MG63 (cell line): ENCODE results near the gene B9D2. TPM values are rescaled to one million over a fixed set of nuclear protein-coding genes. Genes with fewer than 3 reads are reported as not detected.

Experiments
- DNase-seq: peaks from one replicate; pipeline ENCODE4 v3.0.0-alpha.2; 2020
- H3K27me3 ChIP-seq: fragments of 250-450 bp; sonication (Bioruptor Pico); 2 replicates; pipeline ENCODE4 v1.5.1; 2020; ENCODE audit warnings: mild to moderate bottlenecking, moderate library complexity
- H3K36me3 ChIP-seq: fragments of 250-450 bp; sonication (Bioruptor Pico); 2 replicates; pipeline ENCODE4 v1.5.1; 2020; ENCODE audit warnings: mild to moderate bottlenecking, moderate library complexity
- H3K4me3 ChIP-seq: fragments of 250-450 bp; sonication (Bioruptor Pico); 2 replicates; pipeline ENCODE4 v1.5.1; 2020; ENCODE audit warnings: mild to moderate bottlenecking, moderate library complexity
- H3K9me3 ChIP-seq: fragments of 250-450 bp; sonication (Bioruptor Pico); 2 replicates; pipeline ENCODE4 v1.5.1; 2020; ENCODE audit warnings: mild to moderate bottlenecking, moderate library complexity
- total RNA-seq: library from RNA; depleted of rRNA; stranded (reverse); fragments of >200 nt; shearing (Covaris generic); gene quantifications from 2 replicates; pipeline ENCODE4 v1.2.3, GENCODE V29; 2014; ENCODE audit warnings: low replicate concordance

B9D2 gene
- total RNA-seq, 1 experiment from 2014 or later: 31.0 TPM

DNA sequence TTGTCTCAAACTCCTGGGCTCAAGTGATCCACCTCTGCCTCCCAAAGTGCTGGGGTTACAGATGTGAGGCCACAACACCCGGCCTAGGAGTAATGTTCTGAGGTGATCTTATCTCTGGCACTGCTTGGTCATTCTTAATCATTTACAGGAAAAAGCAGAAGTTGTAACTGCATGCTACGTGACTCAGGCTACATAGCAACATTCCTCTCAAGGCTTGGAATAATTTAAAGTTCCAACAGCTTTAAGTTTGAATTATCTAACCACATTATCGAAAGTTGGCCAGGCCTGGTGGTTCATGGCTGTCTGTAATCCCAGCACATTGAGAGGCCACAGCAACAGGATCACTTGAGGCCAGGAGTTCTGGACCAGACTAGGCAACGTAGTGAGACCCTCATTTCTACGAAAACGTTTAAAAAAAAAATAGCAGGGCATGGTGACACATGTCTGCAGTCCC, 3.9 kb upstream of the B9D2 start:
- H3K9me3 ChIP-seq: no peaks in the 10 kb centered on the region
- peak; percentile 73 for DNase-seq
- no peak overlapping the region for H3K4me3 ChIP-seq
- H3K27me3 ChIP-seq: no peaks in the 10 kb centered on the region
- H3K36me3 ChIP-seq: peaks cover 15% of the 10 kb centered on the region

DNA sequence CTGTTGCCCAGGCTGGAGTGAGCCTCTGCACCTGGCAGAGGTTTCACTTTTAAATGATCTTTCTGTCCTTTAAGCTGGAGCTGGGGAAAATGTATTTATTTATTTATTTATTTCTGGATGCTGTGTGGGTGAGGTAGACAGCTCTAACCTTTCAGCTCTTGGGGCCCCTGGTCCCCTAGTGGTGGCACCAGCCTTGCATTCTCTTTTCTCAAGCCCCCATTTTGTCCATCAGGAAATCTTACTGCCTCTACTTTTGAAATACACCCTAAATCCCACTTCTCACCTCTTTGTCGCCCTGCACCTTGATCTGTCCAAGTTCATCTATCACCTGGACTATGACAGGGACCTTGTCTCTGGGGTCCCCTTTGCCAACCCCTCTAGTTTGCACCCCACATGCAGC, 2.1 kb upstream of the B9D2 start:
- DNase-seq: no peak
- Histone ChIP-seq H3K36me3 (peaks cover 16% of the 10 kb centered on the region), H3K27me3 (no peaks in the 10 kb centered on the region), H3K9me3 (no peaks in the 10 kb centered on the region), H3K4me3 (no peak overlapping the region)

DNA sequence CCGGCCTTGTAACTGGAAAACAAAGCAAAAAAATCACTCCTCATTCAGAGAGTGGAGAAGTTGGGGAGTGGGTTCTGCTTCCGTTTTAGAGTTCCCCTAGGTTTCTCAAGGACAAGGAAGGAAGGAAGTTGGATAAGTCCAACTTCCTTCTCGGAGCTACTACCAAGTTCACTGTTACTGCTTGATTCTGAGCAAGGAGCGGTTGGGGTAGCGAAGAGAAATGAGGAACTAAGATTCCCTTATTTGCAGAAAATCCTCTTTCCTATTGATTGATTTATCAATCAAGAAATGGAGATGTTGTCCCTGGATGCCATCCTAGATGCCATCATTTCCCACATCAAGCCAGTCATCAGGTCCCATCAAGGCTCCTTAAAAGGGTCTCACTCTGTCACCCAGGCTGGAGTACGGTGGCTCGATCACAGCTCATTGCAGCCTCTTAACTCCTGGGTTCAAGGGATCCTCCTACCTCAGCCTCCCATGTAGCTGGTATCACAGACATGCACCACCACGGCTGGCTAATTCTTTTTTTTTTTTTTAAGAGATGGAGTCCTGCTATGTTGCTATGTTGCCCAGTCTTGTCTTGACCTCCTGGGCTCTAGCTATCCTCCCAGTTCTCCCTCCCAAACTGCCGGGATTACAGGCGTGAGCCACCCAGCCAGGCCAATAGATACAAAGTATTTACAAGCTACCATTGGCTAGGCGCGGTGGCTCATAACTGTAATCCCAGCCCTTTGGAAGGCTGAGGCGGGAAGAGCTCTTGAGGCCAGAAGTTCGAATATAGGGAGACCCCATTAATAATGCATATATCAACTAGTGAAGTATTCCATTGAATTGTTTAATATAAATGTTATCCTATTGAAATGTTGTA, 809 bp upstream of the B9D2 start:
- DNase-seq: no peak
- H3K36me3 ChIP-seq: peaks cover 21% of the 10 kb centered on the region
- no peaks in the 10 kb centered on the region for H3K27me3 ChIP-seq
- H3K4me3 ChIP-seq: peak overlapping the region; percentile 83
- no peaks in the 10 kb centered on the region for H3K9me3 ChIP-seq

DNA sequence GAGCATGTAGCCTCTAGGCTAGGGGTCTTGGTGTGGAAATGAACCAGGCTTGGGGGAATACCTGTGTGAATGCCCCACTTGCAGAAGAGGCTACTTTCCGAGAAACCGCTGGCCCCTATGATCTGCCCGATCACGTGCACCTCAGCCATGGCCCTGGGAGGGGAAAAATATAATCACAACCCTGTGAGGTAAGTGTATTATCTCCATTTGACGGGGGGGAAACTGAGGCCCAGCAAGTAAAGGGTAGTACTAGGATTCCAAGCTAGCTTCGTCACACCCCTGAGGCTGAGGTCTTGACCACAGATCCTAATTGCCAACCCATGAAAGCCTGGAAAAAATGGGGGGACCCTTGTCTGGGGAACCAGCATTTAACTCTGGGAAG, 587 bp downstream of the B9D2 start:
- peak overlapping the region; percentile 83 for H3K4me3 ChIP-seq
- peaks cover 21% of the 10 kb centered on the region for H3K36me3 ChIP-seq
- H3K9me3 ChIP-seq: no peaks in the 10 kb centered on the region
- no peak for DNase-seq
- no peaks in the 10 kb centered on the region for H3K27me3 ChIP-seq

DNA sequence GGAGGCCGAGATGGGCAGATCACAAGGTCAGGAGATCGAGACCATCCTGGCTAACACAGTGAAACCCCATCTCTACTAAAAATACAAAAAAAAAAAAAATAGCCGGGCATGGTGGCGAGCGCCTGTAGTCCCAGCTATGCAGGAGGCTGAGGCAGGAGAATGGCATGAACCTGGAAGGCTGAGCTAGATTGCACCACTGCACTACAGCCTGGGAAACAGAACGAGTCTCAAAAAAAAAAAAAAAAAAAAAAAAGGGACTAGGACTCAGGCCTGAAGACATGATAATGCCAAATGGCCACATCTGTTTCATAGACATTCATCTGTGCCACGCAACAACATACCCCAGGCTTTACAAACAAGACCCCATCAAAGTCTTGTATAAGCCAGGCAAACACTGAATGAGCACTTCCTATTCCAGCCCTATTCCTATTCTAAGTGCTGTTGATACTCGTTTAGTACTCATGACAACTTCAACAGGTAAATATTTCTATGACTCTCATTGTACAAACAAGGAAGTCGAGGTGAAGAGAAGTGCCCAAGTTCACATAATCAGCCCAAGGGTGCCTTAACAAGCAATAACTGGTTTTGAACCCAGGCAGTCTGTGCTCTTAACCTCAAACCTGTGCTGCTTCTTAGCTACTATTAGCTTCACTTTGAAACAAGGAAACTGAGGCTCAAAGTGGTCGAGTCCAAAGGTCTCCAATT, 1.7 kb downstream of the B9D2 start:
- Histone ChIP-seq H3K9me3 (no peaks in the 10 kb centered on the region), H3K36me3 (peaks cover 19% of the 10 kb centered on the region), H3K4me3 (no peak overlapping the region), H3K27me3 (no peaks in the 10 kb centered on the region)
- no peak for DNase-seq

DNA sequence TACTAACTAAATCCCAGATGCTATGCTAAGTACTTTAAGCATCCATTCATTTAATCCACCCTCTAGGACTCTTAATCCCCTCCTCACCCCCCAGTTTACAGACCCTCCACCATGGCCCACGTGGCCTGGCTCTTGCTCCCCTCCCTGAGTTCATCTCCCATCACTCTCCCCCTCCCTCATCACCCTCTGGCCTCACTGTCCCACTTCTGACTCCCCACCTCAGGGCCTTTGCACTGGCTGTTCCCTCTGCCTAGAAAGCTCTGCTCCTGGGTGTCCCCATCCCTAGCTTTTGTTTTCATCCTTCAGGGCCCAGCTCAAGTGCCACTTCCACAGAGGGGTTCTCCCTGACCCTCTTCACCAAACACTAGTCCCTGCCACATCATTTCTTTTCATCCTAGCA, 4.2 kb downstream of the B9D2 start:
- Histone ChIP-seq H3K36me3 (peaks cover 13% of the 10 kb centered on the region), H3K27me3 (no peaks in the 10 kb centered on the region), H3K4me3 (no peak overlapping the region), H3K9me3 (no peaks in the 10 kb centered on the region)
- DNase-seq: no peak

DNA sequence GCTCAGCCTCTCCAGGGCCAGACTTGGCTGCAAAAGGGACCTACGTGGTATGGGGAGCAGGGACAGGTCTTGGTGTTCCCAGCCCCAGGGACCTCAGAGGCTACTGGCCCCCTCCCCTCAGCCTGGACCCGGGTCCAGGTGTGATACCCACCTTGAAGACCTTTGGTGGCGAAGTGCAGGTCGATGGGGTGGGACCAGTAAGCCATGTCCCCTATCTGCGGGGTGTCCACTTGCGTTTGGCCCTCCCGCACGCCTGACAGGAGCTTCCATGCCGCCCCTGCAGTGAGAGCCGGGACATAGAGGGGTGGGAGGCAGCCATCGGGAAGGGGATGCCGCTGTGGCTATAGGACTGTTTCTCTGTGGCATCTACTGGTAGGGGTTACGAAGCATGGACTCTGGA, 6.2 kb downstream of the B9D2 start:
- Histone ChIP-seq H3K27me3 (no peaks in the 10 kb centered on the region), H3K9me3 (no peaks in the 10 kb centered on the region), H3K36me3 (peaks cover 12% of the 10 kb centered on the region), H3K4me3 (no peak overlapping the region)
- no peak for DNase-seq

DNA sequence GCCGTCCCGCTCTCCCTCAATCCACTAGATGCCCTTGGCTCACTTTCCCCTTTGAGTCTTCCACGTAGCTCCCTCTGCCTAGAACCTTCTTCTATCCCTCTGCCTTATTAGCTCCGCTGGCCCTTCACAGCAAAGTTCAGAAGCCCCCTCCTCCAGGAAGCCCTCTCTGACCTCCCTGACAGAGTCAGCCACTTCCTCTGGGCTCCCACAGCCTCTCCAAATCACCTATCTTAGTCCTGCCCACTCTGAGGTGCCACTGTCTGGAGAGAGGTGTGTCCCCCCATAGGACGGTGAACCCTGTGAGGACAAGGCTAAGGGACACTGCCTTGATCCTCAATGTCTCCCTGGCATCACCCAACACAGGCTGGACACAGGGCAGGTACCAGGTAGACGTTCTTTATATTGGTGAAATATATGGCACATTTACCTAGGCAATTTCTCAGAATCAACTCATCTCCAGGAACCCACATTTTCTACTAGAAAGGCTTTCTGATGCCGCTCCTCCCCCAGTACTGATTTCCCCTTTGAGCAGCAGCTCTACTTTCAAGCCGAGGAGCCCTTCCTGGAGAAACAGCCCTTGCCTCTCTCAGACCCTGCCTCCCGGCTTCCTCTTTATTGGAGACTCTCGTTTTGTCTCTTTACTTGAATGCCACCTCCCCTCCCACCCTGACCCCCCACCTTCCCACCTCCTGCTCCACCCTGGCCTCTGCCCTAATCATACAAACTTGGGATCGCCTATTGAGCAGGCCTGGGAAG, 6.8 kb downstream of the B9D2 start:
- H3K4me3 ChIP-seq: no peak overlapping the region
- H3K36me3 ChIP-seq: peaks cover 8% of the 10 kb centered on the region
- no peaks in the 10 kb centered on the region for H3K9me3 ChIP-seq
- H3K27me3 ChIP-seq: no peaks in the 10 kb centered on the region
- no peak for DNase-seq

DNA sequence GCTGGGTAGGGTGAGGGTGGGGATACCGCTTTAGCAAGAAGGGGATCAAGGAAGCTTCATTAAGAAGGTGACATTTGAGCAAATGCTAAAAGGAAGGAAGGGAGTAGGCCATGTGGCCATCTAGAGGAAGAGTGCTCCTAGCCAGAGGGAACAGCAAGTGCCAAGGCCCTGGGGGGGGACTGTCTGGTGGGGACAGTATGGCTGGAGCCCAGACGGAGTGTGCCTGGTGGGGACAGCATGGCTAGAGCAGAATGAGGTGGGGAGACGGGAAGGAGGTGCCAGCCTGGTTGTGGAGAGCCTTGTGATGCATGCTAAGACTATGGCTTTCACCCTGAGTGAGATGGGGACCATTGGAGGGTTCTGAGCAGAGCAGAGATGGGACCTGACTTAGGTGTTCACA, 8.1 kb downstream of the B9D2 start:
- H3K4me3 ChIP-seq: no peak overlapping the region
- DNase-seq: no peak

DNA sequence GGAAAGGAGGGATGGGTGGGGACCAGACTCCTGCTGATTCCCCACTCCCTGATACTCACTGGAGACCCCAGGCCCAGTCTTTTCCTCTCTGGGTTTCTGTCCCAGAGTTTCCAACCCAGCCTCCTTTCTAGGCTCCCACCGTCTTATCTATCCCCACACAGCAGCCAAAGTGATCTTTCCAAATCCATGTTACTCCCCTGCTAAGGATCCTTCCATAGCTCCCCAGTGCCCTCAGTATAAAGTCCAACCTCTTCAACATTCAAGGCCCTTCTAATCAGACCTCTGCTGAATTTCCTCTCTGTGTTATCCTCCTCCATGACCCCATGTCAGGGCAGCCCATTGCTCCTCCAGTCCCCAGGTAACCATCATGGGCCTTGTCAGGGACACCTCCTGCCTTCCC, 8.9 kb downstream of the B9D2 start:
- Histone ChIP-seq H3K4me3 (no peak overlapping the region), H3K27me3 (no peaks in the 10 kb centered on the region), H3K9me3 (no peaks in the 10 kb centered on the region), H3K36me3 (peaks cover 12% of the 10 kb centered on the region)
- no peak for DNase-seq

More for the DNA sequence above, 8.1 kb downstream of the B9D2 start:
- Histone ChIP-seq H3K9me3 (no peaks in the 10 kb centered on the region), H3K27me3 (no peaks in the 10 kb centered on the region), H3K36me3 (peaks cover 10% of the 10 kb centered on the region)

DNA sequence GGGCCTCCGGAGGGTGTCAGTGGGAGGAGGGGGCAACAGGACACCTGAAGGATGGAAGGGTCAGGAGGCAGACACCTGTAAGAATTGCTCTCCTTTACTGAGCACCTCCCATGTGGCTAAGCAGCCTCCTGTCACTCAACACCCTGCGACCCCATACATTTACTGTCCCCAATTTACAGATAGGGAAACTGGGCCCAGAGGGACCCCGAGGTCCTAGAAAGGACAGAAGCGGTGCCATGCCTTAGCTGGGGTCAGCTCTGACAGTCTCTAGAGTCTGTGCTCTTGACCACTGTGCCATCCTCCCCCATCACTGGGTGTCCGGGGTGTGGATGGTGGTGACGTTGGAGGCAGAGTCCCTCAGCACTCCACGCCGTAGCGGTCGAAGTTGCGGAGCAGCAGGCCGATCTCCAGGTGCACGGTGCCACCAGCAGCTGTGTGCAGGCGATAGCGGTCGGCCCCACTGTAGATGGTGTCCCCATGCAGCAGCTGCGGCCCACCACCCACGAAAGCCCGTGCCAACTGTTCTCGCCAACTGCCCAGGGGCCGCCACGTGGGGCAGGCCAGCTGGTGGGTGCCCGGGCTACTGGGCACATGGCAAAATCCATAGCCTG, 9.5 kb downstream of the B9D2 start:
- peaks cover 18% of the 10 kb centered on the region for H3K36me3 ChIP-seq
- peak overlapping the region; percentile 84 for H3K4me3 ChIP-seq
- H3K9me3 ChIP-seq: no peaks in the 10 kb centered on the region
- no peaks in the 10 kb centered on the region for H3K27me3 ChIP-seq
- DNase-seq: no peak

DNA sequence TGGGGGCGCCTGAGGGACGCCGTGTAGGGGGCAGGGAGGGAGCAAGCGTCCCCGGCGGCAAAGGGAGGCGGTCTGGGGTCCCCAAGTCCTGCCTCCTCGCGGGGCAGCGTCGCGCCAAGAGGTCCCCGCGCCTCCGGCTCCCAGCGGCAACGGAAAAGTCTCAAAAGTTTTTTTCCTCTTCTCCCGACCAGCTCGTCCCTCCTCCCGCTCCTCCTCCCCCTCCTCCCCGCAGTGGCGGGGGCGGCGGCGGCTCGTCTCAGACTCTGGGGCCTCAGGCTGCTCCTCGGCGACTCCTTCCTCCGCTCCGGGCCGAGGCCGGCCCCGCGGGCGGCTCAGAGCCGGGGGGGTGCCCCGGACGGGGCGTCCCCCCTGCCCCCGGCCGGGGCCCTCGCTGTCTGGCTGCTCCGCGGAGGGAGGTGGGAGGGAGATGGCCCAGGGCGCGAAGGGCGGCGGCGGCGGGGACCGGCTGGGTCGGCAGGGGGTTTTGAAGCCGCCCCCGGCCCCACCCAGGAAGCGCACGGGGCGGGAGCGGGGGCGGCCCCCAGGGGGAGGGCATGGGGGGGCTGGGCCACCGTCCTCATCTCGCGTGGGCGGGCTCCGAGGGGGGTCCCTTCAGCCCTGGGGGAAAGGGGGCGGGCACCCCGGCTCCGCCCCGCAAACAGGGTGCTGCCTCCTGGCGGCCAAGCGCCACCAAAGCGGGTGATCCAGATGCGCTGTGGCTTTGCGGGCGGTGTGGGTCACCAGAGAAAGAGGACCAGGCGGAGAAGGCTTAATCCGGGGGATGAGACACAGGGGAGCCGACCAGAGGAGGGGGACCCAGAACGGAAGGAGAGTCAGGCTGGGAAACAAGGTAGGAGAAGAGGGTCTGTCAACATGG, 10.2 kb downstream of the B9D2 start, which contains the start of gene TGFB1:
Gene TGFB1, minus strand, starts transcription at position 457 of the 877 bp plus-strand sequence. CDS start 878 bp downstream, outside the sequence.
- Histone ChIP-seq H3K27me3 (no peaks in the 10 kb centered on the region), H3K36me3 (peaks cover 25% of the 10 kb centered on the region), H3K4me3 (peak within 1 kb of the TSS; percentile 84), H3K9me3 (no peaks in the 10 kb centered on the region)
- peak; percentile 91 for DNase-seq

DNA sequence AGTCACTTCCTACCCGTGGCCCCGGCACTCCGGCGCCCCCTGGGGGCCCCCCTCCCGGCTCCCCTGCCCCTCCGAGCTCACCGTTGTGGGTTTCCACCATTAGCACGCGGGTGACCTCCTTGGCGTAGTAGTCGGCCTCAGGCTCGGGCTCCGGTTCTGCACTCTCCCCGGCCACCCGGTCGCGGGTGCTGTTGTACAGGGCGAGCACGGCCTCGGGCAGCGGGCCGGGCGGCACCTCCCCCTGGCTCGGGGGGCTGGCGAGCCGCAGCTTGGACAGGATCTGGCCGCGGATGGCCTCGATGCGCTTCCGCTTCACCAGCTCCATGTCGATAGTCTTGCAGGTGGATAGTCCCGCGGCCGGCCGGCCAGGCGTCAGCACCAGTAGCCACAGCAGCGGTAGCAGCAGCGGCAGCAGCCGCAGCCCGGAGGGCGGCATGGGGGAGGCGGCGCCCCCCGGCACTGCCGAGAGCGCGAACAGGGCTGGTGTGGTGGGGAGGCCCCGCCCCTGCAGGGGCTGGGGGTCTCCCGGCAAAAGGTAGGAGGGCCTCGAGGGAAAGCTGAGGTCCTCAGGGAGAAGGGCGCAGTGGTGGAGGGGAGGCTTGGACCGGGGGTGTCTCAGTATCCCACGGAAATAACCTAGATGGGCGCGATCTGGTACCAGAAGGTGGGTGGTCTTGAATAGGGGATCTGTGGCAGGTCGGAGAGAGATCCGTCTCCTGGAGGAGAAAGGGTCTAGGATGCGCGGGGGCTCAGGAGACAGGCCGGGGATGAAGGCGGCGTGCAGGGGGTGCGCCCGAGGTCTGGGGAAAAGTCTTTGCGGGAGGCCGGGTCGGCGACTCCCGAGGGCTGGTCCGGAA, 11.1 kb downstream of the B9D2 start:
- Histone ChIP-seq H3K36me3 (peaks cover 32% of the 10 kb centered on the region), H3K9me3 (no peaks in the 10 kb centered on the region), H3K27me3 (no peaks in the 10 kb centered on the region), H3K4me3 (peak overlapping the region; percentile 84)
- peak; percentile 68 for DNase-seq

DNA sequence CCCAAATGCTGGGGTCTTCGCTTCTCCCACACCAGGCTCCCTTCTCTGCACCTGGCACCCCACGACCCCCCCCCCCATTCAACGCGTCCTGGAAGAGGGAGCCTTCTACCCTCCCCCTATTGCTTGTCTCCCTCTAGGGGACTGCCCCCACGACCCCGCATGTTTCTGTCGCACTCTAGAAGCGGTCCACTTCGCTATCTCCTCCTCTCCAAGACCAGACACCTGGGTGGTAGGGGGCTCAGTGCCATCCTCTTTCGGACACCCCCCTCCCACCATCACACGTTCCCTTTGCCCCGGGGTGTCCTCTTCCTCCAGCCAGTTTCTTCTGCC, 11.7 kb downstream of the B9D2 start:
- no peak for DNase-seq
- Histone ChIP-seq H3K9me3 (no peaks in the 10 kb centered on the region), H3K4me3 (peak overlapping the region; percentile 84), H3K36me3 (peaks cover 38% of the 10 kb centered on the region), H3K27me3 (no peaks in the 10 kb centered on the region)
